Tibial artery (tissue), 4 donors: ENCODE results near the gene TTLL5.

Experiments used
- DNase-seq, 2 donors: peaks; one replicate each; pipeline ENCODE4 v3.0.0-alpha.2; 2019
- H3K27ac ChIP-seq, 2 donors: fragments of 200-600 bp; sonication (generic) in 1 of 2; 1 replicate in 1 of 2; 2 replicates in 1 of 2; pipeline ENCODE4 v1.5.1; 2018 to 2019; ENCODE audit warnings: mild to moderate bottlenecking in 1 of 2
- H3K27me3 ChIP-seq, 2 donors: fragments of 200-600 bp; sonication (generic) in 1 of 2; one replicate each; pipeline versions ENCODE4 v1.5.1 to v1.6.0; 2016 to 2019
- H3K36me3 ChIP-seq, 3 donors: fragments of 200-600 bp; sonication (generic) in 2 of 3; one replicate each; pipeline ENCODE4 v1.5.1; 2016 to 2019; ENCODE audit warnings: mild to moderate bottlenecking in 2 of 3
- H3K4me1 ChIP-seq, 4 donors: fragments of 200-600 bp; sonication (generic) in 2 of 4; 1 replicate in 3 of 4; 2 replicates in 1 of 4; pipeline ENCODE4 v1.5.1; 2016 to 2019
- H3K4me3 ChIP-seq, 2 donors: fragments of 200-600 bp; sonication (generic) in 1 of 2; 1 replicate in 1 of 2; 2 replicates in 1 of 2; pipeline ENCODE4 v1.5.1; 2018 to 2019; ENCODE audit warnings: mild to moderate bottlenecking in 2 of 2
- H3K9me3 ChIP-seq, 3 donors: fragments of 200-600 bp; sonication (generic) in 1 of 3; one replicate each; pipeline ENCODE4 v1.5.1; 2016 to 2019
- intact Hi-C: fragments of 100-400 bp; cut with DNase I; formaldehyde crosslinking; loops from one replicate; pipeline ENCODE4 v1.15.0; 2023; ENCODE audit warnings: low total_unique reads
- TF ChIP-seq, protein P1 (sequence below), 2 experiments: fragments of 200-600 bp in 1 of 2; fragments of 450-650 bp in 1 of 2; IDR thresholded peaks; one replicate each; pipeline ENCODE4 v1.5.1; 2017 to 2019; ENCODE audit warnings: antibody characterized with exemption in 2 of 2, mild to moderate bottlenecking in 1 of 2, moderate library complexity in 1 of 2

Gene TTLL5

GRCh38 chr14:75630695-75631452, 30.2 kb upstream of the TTLL5 start:
- H3K27ac ChIP-seq, result no peak overlapping the region
- H3K4me3 ChIP-seq, result no peak overlapping the region
- no peak for DNase-seq
- H3K27me3 ChIP-seq, result no peaks in the 10 kb centered on the region
- no peaks in the 10 kb centered on the region for H3K4me1 ChIP-seq
- H3K36me3 ChIP-seq, result no peaks in the 10 kb centered on the region
- intact Hi-C loops, result no loop called here
- no peaks in the 10 kb centered on the region for H3K9me3 ChIP-seq
- TF ChIP-seq, protein P1, sequence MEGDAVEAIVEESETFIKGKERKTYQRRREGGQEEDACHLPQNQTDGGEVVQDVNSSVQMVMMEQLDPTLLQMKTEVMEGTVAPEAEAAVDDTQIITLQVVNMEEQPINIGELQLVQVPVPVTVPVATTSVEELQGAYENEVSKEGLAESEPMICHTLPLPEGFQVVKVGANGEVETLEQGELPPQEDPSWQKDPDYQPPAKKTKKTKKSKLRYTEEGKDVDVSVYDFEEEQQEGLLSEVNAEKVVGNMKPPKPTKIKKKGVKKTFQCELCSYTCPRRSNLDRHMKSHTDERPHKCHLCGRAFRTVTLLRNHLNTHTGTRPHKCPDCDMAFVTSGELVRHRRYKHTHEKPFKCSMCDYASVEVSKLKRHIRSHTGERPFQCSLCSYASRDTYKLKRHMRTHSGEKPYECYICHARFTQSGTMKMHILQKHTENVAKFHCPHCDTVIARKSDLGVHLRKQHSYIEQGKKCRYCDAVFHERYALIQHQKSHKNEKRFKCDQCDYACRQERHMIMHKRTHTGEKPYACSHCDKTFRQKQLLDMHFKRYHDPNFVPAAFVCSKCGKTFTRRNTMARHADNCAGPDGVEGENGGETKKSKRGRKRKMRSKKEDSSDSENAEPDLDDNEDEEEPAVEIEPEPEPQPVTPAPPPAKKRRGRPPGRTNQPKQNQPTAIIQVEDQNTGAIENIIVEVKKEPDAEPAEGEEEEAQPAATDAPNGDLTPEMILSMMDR (IDR thresholded peaks at IDR 0.05), result no peak

GRCh38 chr14:75631453-75631831, 29.6 kb upstream of the TTLL5 start:
- Histone ChIP-seq H3K4me3 (no peak overlapping the region), H3K4me1 (no peaks in the 10 kb centered on the region), H3K27ac (no peak overlapping the region), H3K9me3 (no peaks in the 10 kb centered on the region), H3K27me3 (no peaks in the 10 kb centered on the region), H3K36me3 (no peaks in the 10 kb centered on the region)
- no peak for DNase-seq
- TF ChIP-seq, protein P1 (IDR thresholded peaks at IDR 0.05), result no peak
- intact Hi-C loops, result no loop called here

- Histone ChIP-seq H3K4me3 (no peak overlapping the region), H3K36me3 (no peaks in the 10 kb centered on the region), H3K9me3 (no peaks in the 10 kb centered on the region), H3K27ac (no peak overlapping the region), H3K27me3 (no peaks in the 10 kb centered on the region), H3K4me1 (no peaks in the 10 kb centered on the region)
- no peak for DNase-seq
- intact Hi-C loops, result no loop called here
- TF ChIP-seq, protein P1 (IDR thresholded peaks at IDR 0.05), result no peak
Observed at GRCh38 chr14:75634848-75635247, 26.2 kb upstream of the TTLL5 start.

DNA sequence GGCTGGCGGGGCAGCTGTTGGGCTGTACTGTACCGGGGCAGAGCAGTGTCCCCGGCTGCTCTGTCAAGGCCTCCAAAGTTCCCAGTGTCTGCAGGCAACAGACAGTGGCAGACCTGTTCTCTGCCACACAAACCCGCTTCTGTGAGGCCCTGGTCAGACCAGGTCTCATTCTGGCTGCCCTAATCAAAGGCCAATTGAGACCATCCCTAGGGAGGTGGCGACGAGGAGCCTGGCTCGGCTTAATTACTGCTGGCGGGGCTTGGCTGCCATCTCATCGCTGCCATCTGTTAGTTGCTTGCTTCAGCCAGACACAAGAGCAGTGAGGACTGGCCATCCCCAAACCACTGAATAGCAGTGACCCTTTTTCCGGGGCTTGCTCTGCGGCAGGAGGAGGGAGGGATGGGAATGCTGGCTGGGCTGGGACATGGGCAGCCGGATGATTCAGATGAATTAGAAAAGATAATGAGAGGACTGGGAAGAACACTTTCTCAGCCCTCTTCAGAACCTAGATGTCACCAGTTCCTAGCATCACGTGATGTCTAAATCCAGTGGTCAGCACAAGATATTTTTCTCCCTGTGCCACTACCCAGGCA, 24.9 kb upstream of the TTLL5 start:
- H3K27ac ChIP-seq, result no peak overlapping the region
- H3K27me3 ChIP-seq, result no peaks in the 10 kb centered on the region
- DNase-seq, result no peak
- no peaks in the 10 kb centered on the region for H3K9me3 ChIP-seq
- intact Hi-C loops, result no loop called here
- peaks cover 0 to 2% (median 0%) of the 10 kb centered on the region in 3 donors for H3K36me3 ChIP-seq
- TF ChIP-seq, protein P1 (IDR thresholded peaks at IDR 0.05), result no peak
- H3K4me1 ChIP-seq, result no peaks in the 10 kb centered on the region
- H3K4me3 ChIP-seq, result no peak overlapping the region

DNA sequence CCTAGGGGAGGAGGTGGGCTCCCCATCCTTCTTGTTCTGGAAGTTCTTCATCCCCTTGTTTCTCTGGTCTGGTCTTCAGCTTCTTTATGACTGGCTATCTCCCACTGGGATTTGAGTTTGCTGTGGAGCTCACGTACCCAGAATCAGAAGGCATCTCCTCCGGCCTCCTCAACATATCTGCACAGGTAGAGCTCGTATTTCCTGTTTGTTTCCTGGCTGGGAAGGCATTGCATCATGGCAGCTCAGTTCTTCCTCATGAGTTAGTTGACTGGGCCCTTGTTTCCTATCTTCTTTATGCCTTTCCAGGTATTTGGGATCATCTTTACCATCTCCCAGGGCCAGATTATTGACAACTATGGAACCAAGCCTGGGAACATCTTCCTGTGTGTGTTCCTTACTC, 20.2 kb upstream of the TTLL5 start:
- intact Hi-C loops, result no loop called here
- H3K27ac ChIP-seq, result no peak overlapping the region
- H3K9me3 ChIP-seq, result no peaks in the 10 kb centered on the region
- TF ChIP-seq, protein P1 (IDR thresholded peaks at IDR 0.05), result no peak
- no peaks in the 10 kb centered on the region for H3K27me3 ChIP-seq
- no peak for DNase-seq
- no peaks in the 10 kb centered on the region for H3K4me1 ChIP-seq
- H3K4me3 ChIP-seq, result no peak overlapping the region
- peaks cover 0 to 5% (median 0%) of the 10 kb centered on the region in 3 donors for H3K36me3 ChIP-seq
